Chondrocyte (in vitro differentiated cells): ENCODE data around the gene LRRC4C. TPM values are rescaled to one million over a fixed set of nuclear protein-coding genes. Genes with fewer than 3 reads are reported as not detected.

Source experiments
- DNase-seq: peaks from one replicate; pipeline ENCODE4 v3.0.0; 2021; ENCODE audit warnings: mixed read lengths, low spot score
- H3K27ac Mint-ChIP-seq: one replicate; pipeline ENCODE4 v1.8.0; 2021; ENCODE audit warnings: mild to moderate bottlenecking, moderate library complexity, mixed read lengths; ENCODE audit not compliant: unreplicated experiment
- H3K27me3 Mint-ChIP-seq: 2 replicates; pipeline ENCODE4 v1.8.0; 2021; ENCODE audit warnings: low read depth, mixed read lengths
- H3K36me3 Mint-ChIP-seq: 2 replicates; pipeline ENCODE4 v1.8.0; 2021; ENCODE audit warnings: low read depth, mixed read lengths
- H3K4me1 Mint-ChIP-seq: 2 replicates; pipeline ENCODE4 v1.8.0; 2021; ENCODE audit warnings: low read depth, mild to moderate bottlenecking, mixed read lengths
- H3K4me3 Mint-ChIP-seq: one replicate; pipeline ENCODE4 v1.8.0; 2021; ENCODE audit warnings: mild to moderate bottlenecking, moderate library complexity, mixed read lengths; ENCODE audit not compliant: unreplicated experiment
- H3K9me3 Mint-ChIP-seq: 2 replicates; pipeline ENCODE4 v1.8.0; 2021; ENCODE audit warnings: low read depth, mixed read lengths
- total RNA-seq: library from RNA; stranded (reverse); gene quantifications from 3 replicates; pipeline ENCODE4 v1.2.1, GENCODE V29; 2021
- TF ChIP-seq, protein P1 (sequence below): fragments of 200-600 bp; sonication (generic); IDR thresholded peaks from 2 replicates; pipeline ENCODE4 v1.5.0; 2021; ENCODE audit warnings: antibody characterized with exemption, mild to moderate bottlenecking, moderate library complexity

Gene LRRC4C
- total RNA-seq, 1 donor from 2014 or later = 0.72 TPM

DNA sequence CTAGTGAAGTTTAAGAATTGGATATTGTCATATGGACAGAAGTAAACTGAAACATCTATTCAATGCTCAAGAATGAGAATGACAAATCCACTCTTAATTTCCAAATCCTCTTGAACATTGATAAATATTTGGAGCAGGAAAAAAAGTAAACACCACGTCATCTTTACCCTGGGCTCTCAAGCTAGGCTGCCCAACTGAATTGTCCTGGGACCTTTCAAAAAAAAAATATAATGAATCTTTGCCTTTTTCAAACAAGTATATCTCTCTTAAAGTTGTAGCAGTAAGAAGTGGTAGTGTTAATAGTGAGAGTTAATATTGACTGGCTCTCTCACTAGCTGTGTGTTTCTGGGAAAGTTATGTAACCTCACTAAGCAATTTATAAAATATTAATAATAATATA, 374.3 kb downstream of the LRRC4C start:
- no peaks in the 10 kb centered on the region for H3K9me3 Mint-ChIP-seq
- H3K27me3 Mint-ChIP-seq = peaks cover 2% of the 10 kb centered on the region
- H3K4me1 Mint-ChIP-seq = no peaks in the 10 kb centered on the region
- no peaks in the 10 kb centered on the region for H3K36me3 Mint-ChIP-seq
- no peak overlapping the region for H3K4me3 Mint-ChIP-seq
- DNase-seq = no peak
- no peak overlapping the region for H3K27ac Mint-ChIP-seq
- TF ChIP-seq, protein P1, sequence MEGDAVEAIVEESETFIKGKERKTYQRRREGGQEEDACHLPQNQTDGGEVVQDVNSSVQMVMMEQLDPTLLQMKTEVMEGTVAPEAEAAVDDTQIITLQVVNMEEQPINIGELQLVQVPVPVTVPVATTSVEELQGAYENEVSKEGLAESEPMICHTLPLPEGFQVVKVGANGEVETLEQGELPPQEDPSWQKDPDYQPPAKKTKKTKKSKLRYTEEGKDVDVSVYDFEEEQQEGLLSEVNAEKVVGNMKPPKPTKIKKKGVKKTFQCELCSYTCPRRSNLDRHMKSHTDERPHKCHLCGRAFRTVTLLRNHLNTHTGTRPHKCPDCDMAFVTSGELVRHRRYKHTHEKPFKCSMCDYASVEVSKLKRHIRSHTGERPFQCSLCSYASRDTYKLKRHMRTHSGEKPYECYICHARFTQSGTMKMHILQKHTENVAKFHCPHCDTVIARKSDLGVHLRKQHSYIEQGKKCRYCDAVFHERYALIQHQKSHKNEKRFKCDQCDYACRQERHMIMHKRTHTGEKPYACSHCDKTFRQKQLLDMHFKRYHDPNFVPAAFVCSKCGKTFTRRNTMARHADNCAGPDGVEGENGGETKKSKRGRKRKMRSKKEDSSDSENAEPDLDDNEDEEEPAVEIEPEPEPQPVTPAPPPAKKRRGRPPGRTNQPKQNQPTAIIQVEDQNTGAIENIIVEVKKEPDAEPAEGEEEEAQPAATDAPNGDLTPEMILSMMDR = no peak

DNA sequence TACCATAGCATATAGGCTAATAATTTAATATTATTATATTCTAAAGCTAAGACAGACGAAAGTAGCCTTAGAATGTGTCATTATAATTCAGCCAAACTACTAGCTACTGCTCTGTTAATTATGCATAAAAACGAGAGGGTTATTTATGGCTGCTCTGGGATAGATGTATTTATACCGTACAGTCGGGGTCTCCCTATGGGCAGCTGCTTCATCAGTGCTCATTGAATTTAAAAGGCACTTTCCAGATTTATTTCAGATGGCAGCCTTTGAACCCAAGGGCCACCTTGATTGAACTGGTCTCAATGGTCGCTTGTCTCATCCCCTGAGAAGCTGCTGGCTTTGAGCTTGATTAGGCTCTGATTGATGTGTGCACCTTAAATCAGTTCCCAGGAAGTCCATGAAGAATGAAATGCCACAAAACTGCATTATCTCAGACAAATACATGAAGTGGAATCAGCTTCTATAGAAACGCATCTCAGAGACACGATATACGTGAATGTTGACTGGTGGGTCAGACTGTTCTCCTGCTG, 377.6 kb downstream of the LRRC4C start:
- no peaks in the 10 kb centered on the region for H3K9me3 Mint-ChIP-seq
- TF ChIP-seq, protein P1 = no peak
- H3K36me3 Mint-ChIP-seq = no peaks in the 10 kb centered on the region
- H3K4me3 Mint-ChIP-seq = no peak overlapping the region
- DNase-seq = no peak
- peaks cover 2% of the 10 kb centered on the region for H3K27me3 Mint-ChIP-seq
- no peak overlapping the region for H3K27ac Mint-ChIP-seq
- H3K4me1 Mint-ChIP-seq = no peaks in the 10 kb centered on the region

GRCh38 chr11:41074318-41074717, 385.1 kb downstream of the LRRC4C start:
- Mint-ChIP-seq H3K4me3 (no peak overlapping the region), H3K27ac (no peak overlapping the region), H3K27me3 (no peaks in the 10 kb centered on the region), H3K9me3 (peaks cover 25% of the 10 kb centered on the region), H3K36me3 (no peaks in the 10 kb centered on the region), H3K4me1 (no peaks in the 10 kb centered on the region)
- no peak for DNase-seq
- TF ChIP-seq, protein P1 = no peak

GRCh38 chr11:41065432-41065831, 394.0 kb downstream of the LRRC4C start:
- no peak overlapping the region for H3K27ac Mint-ChIP-seq
- no peaks in the 10 kb centered on the region for H3K27me3 Mint-ChIP-seq
- DNase-seq = no peak
- H3K36me3 Mint-ChIP-seq = no peaks in the 10 kb centered on the region
- no peak overlapping the region for H3K4me3 Mint-ChIP-seq
- H3K9me3 Mint-ChIP-seq = peaks cover 29% of the 10 kb centered on the region
- H3K4me1 Mint-ChIP-seq = no peaks in the 10 kb centered on the region
- TF ChIP-seq, protein P1 = no peak

GRCh38 chr11:41058138-41058537, 401.3 kb downstream of the LRRC4C start:
- Mint-ChIP-seq H3K36me3 (no peaks in the 10 kb centered on the region), H3K9me3 (peaks cover 2% of the 10 kb centered on the region)

More at GRCh38 chr11:41058138-41058537, 401.3 kb downstream of the LRRC4C start:
- Mint-ChIP-seq H3K27ac (no peak overlapping the region), H3K4me3 (no peak overlapping the region), H3K27me3 (no peaks in the 10 kb centered on the region), H3K4me1 (no peaks in the 10 kb centered on the region)
- TF ChIP-seq, protein P1 = no peak
- no peak for DNase-seq
